NCI-H187 treated with DMSO at 0.1 percent for 48 hours (cell line): Measurements from ENCODE around the gene FANCC.

Experiments used
- DNase-seq: peaks from one replicate; lab custom pipeline; 2025; lab: John Stamatoyannopoulos, UW

The FANCC gene

DNA sequence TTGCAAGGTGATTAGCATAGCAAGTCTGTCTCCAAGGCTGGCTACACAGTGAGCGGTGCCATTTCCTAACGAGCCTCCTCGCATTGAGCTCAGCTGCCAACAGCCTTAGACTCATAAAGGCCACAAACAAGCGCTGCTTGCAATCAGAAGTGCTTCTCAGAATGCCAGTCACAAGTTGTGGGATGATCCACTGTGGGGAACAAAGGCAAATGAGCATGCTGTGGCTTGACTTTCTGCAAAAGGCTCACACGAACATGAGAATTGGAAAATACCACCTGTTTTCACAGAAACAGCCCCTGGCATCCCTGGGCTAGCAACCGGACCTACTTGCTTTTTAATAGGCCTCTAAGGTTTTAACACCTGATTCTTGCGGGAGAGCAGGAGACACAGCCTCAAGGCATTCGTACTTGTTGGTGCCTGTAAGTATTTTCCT, 215.5 kb downstream of the FANCC start:
- no peak for DNase-seq

DNA sequence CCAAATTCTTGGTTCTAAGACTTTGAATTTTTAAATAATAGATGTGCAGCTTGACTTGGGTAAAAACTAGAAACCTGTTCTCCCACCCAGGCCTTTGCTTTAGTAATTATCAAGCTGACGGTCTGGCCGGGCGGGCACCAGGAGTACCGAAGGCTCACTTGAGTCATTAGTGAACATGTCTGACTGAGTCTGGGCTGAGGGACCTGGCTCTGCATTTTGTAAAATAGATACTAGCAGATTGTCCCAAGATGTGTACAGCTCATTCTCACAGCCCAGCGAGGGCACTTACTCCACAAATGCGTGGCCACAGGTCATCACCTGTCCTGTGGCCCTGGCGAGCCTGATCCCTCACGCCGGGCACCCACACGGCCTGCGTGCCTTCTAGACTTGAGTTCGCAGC, 216.2 kb downstream of the FANCC start:
- DNase-seq = no peak

DNA sequence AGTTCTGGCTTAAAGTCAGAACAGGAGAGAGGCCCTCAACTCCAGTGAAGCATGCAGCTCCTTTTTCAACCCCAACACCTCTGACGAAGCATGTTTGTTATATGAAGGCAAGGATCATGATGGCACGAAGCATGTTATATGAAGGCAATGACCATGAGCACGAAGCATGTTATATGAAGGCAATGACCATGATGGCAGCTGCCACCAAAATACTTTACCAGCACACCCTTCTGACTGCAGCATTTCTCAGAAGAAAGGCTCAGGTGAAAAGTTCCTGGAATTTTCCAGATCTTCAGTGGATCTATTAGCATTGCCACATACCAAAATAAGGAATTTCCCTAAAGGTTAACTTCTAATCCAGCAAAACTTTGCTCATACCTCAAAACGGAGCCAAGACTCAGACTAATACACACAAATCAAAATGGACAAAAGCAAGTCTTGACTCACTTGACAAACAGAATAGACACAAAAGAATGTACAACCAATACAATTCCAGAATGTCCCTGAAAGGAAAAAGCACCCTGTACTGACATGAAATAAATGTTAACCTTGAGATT, 217.4 kb downstream of the FANCC start:
- DNase-seq = no peak

DNA sequence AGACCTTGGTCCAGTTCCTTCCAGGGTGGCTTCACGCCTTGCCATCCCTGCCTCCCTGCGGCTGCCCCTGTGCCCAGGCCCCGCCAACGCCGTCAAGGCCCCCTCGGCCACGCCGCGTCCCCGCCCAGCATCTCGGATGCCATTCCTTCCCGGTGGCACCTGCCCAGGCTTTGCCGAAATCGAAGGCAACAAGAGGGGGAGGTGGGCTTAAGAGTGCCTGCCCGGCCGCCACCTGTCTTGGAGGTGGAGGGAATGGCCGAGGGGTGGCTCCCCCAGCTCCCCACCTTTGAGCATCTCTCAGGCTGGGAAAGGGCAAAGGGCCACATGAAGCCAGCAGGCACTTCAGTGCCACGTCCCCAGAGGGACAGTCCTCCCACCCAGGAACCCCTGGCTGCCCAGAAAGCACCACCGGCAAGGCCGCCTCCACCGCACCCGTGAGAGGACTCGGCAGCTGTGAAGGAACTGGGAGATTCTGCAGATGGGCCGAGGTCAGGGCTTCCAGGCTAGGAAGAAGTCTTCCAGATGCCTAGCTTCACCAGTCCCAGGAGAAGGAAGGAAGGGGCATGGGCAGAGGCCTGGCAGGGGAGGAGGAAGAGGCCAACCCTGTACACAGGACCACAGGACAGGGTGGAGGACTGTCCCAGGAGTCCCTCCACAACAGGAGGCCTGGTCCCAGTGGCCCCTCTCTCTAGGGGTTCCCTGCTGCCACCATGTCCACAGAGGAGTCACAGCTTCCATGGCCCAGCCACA, 218.0 kb downstream of the FANCC start:
- no peak for DNase-seq

DNA sequence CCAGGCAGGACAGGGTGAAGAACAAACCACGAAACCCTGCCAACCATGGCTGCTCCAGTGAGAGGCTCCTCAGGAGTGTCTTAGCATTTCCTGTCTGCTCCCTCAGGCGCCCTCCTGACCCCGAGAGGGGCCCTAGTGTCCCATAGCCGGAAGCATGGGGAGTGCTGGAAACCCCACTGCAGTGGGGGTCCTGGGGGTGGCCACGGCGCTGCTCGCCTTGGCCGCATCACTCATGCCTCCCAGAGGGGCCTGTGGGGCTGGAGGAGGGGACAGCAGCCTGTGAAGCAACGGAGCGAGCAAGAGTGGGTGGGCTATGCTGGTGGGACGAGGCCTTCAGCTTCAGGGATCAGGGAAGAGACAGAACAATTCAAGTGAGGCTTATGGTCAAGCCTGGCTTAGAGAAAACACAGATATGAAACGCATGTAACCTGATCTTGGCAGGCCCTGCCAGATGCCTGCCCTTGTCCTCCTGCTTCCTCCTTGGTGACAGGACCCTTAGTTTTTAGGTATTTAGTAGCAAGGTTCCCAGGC, 219.1 kb downstream of the FANCC start:
- no peak for DNase-seq

DNA sequence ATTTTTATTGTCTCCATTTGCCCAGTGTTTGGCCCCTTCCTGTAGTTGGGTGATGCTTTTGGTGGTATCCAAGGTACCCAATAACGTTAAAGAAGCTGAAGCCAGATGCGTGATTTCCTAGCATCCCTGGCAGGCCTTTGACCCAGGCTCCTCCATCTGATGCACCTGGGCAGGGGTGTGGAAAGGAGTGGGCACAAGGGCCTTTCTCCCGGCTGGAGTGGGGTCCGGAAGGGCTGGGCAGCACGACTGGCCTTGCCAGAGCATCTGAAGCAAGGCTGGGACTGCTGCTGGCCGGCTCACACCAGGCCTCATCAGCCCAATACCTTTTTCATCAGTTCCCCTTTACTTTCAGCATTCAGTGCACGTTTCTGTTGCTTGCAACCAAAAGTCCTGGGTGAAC, 220.2 kb downstream of the FANCC start:
- DNase-seq = no peak

DNA sequence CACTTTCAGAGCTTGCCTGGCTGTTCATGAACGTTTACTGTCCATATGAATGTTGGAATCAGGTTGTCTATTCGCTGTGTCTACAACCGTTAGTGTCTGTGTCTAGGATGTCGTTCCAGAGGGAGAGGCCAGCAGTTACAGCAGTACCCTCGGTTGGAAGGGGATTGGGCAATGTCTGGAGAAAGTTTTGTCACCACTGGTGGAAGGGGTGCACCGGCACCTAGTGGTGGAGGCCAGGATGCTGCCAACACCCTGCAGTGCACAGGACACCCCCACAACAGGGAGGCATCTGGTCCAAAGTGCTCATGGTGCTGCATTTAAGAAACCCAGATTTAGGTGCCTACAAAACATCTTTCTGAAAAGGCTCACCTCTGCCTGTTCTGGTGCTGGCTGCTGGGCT, 220.7 kb downstream of the FANCC start:
- no peak for DNase-seq

DNA sequence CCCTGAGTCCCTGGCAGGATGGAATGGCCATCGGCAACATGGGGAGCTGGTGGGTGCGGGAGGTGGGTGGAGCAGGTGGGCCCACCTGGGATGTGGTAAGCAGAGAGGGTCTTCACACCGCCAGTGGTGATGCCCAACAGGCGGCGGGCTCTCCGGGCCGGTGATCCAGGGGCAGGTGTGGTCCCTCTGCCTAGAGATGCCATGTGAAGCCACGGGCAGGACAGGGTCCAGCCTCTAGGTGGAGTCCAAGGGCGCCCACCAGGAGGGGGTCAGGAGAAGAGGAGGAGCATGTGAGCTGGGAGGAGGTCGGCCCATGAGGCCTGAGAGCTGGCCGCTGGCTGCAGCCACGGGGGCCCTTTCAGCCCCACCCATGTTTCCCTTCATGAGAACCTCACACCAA, 221.1 kb downstream of the FANCC start:
- no peak for DNase-seq

DNA sequence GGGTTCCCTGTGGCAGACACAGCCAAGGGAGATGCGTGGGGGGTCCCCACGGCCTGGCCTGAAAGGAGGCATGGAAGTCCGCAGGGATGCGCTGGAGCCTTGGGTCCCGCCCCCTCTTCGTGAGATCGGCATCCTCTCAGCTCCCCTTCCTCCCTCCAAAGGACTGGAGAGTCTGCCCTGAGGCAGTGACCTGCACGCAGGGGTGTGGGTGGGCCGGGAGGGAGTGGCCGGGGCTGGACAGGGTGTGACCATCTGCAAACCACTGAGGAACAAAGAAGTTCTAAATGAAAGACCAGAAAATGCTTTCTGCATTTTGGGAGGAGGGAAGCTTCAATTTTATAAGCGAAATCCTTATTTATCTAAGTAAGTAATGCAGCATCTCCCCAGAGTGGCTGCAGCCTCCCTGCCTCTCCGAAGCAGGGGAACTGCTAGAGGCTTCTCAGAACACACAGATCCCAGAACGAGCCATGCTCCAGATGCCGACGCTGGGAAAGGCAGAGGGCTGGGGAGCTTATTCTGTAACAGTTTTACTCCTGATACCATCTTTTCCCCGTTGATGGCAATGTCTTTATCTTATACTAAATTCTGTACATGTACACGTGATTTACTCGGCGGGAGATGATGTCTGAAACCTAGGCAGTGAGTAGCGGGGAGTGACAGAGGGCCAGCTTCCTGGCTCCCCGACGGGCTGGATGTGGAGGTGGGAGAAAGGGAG, 221.7 kb downstream of the FANCC start:
- no peak for DNase-seq

DNA sequence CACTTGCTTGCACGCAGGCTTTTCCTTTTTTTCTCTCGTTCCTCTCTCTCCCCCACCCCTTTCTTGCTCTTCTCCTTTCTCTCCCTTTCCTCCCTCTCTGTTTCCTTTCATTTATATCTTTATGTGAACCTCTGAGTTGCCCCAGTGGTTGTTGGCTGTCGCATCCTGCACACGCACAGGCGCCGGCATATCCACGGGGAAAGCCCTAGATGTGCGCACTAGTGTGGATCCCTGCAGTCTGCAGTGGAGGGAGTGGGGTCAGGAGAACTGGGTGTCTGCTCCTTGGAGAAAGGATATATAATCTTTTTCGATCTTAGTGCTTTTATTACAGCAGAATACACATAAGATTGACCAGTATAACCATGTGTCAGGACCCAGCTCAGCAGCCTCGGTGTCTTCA, 223.5 kb downstream of the FANCC start:
- no peak for DNase-seq

DNA sequence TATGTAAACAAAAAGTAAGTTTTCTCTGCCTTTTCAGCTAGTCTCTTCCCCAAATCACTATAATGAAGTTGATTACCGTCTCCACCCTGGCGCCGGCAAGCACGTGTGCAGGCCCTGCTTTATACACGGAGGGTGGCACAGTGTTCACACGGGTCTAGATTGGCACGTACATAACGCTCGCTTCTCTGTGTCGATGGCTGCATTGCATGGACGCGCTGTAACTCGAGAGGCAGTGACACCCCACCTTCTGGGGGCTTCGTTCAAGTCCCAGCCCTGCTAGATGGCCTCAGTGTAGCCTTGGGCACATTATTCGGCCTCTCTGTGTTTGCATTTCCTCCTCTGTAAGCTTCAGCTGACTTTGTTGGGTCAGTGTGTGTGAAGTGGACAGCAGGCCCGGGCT, 223.9 kb downstream of the FANCC start:
- no peak for DNase-seq

DNA sequence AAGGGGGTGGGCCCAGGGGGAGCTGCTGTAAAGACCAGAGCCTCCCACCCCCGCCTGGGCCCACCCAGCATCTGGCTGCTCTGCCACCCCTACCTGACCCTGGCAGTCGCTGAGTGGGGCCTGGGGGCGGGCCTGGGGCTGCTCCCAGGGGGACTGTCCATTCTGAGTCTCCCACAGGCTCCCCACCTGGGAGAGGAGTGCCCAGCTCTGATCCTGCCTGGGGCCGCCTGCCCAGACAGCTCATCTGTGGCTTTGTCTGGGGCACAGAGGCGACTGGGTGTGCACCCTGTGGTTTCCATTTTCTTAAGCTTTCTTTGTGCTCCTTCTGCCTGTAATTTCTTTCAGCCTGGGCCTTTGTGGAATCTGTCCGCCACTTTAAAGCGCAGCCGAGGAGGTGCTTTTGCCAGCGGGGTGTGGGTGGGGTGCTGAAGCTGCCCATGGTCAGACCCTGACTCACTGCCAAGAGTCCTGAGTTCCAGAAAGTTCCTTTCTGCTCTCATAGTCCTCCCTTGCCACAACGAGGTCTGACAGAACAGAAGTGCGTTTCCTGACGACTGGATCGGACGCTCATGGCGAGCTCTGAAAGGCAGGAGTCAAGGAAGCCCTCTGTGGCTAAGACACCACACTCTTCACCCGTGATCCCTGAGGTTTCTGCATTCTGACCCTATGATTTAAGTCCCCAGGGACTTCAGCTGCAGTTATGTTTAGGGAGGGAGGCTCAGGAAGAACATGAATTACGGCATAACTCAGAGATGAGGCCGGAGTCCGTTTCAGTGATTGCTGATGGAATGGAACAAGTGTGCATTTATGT, 225.0 kb downstream of the FANCC start:
- no peak for DNase-seq

DNA sequence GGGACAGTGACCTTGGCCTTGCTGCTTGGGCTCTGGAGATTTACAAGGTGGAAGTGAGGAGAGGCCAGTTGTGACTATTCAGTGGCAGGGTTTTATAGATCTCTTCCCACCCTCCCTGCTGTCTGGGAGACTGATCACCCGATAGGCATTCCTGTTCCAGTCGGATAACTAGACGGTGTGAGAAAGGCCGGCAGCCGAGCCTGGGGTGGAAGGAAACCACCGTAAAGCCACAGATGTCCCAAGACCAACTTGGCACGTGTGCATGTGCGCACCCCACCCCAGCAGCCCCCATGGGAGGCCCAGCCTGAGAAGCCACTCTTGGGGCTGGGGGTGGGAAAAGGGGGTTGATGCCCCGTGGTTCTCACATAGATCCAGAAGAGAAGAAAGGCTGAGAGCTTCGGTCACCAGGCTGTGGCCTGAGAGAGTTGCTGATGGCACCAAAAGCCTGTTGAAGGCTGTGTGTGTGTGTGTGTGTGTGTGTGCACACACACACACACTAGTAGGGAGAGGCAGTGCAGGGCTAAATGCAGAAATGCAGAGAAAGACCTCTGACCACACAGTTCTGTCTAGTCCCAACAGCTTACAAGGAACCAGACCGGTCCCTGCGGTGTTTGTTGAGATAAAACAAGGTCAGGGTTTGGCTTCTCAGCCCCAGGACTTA, 225.8 kb downstream of the FANCC start:
- DNase-seq = no peak

DNA sequence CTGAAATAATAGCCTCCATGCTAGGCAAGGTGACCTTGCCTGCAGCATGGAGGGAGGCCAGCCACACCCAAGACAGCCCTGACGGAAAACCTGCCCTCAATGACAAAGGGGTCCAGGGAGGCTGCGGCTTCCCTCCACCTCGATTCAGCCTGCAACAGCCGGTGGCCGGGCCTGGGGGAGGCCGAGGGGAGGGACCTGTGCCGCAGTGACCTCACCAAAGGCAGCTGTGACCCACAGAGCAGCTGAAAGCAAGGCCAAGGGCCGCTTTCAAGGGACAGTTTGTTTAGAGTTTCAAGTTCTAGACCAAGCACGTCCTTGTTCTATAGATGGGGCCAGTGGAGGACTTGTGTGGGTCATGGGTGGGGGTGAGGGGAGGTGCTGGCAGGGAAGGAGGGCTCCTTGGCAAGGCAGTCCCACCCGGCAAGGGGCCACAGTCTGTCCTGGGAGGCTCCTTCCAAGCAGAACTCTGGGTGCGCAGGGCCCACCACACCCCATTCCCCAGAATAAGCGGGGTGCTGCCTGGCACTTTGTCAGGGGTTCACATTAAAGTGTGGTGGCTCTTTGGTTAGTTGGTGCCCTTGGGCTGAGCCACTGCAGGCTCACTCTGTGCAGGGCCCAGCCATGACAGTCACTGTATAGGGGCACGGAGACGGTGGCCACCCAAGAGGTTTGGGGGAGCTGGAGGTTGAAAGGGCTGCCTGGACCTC, 226.5 kb downstream of the FANCC start:
- no peak for DNase-seq

DNA sequence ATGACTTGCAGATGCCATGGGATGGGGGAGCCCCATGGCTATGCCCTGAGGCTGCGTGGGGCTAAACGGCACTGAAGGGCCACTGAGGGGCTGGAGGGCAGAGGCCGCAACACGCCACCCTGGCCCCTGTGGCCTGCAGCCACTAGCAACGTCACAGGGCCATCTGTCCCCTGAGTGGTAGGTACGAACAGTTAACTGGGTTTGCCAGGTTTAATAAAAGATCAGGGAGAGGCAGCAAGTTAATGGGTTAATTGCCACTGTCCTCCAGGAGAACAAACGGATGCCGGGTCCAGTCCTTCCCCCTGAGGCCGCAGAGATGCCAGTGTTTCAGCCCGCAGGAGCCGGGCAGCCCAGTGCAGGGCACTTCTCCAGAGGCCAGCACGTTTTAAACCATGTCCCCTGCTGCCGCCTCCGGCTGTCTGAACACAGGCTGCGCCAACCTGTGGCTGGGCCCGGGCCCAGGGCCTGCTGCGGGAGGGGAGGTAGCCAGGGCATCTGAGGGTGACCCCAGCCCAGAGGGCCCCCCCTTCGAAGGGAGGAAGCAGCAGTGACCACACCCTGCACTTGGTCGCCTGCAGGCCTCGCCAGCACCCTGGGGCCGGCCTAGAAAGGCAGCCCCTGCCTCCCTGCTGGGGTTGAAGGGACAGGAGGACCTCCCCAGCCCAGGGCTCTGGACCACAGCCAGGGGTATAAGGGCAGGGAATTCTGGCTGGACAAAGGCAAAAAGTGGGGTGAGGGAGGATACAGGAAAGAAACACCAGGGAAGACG, 227.3 kb downstream of the FANCC start:
- no peak for DNase-seq

DNA sequence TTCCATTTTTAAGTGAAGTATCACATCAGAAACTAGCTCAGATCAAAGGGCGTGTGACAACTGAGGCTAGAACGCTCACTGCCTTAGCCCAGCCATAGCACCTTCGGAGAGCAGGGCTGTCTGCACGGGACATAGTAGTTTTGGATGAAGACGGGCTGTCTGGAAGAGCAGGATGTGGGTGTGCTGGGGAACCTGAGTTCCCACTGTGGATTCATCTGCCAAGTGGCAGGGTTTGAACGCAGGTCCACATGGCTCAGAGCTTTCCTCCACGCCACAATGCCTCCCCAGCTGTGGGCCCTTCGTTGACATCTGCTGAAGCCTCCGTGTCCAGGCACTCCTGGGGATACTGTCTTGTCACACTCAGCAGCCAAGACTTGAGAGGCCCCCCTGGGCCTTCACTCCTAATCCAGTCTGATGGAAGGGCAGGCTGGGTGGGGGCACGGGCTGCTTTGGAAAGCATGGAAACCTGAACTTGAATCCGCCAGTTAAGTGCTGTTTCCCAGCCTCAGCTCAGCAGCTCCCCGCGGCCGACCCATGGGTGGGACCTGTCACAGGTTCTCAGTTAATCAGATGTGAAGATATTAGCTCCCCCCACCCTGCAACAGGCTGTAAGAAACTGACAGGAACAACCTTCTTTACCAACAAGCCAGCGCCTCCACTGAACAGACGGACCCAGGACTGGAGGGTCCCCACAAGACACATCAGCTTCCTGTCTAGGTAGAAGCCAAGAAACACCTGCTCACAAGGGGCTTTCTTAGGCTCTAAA, 228.1 kb downstream of the FANCC start:
- DNase-seq = no peak

DNA sequence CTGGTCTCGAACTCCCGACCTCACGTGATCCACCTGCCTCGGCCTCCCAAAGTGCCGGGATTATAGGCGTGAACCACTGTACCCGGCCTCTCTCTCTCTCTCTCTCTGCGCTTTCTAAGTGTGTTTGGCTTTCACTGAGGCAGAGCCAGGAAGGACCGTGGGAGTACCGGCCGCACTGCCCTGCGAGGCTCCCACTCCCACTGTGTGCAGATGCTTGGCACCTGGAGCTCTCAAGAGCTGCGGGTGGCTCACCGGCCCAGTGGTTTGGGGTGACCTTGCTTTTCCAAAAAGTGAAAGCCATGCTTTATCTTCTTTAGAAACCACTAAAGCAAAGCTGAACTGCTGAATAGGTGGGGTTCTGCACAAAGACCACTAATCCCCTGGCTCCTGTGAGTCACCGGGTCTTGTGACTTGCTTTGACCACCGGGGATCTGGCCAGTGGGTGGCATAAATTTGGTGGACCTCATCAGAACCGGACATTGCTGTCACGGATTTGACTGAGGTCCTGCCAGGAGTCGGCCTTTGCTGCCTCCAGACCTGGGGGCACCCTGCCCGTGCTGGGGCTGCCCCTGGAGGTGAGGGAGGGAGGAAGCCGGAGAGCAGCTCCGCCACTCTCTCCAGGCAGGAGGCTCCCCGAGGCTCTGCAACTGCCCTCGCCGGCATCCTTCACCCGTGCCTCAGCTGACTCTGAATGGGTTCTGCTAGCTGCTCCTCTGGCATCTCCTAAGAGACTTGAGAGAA, 228.9 kb downstream of the FANCC start:
- DNase-seq = no peak

DNA sequence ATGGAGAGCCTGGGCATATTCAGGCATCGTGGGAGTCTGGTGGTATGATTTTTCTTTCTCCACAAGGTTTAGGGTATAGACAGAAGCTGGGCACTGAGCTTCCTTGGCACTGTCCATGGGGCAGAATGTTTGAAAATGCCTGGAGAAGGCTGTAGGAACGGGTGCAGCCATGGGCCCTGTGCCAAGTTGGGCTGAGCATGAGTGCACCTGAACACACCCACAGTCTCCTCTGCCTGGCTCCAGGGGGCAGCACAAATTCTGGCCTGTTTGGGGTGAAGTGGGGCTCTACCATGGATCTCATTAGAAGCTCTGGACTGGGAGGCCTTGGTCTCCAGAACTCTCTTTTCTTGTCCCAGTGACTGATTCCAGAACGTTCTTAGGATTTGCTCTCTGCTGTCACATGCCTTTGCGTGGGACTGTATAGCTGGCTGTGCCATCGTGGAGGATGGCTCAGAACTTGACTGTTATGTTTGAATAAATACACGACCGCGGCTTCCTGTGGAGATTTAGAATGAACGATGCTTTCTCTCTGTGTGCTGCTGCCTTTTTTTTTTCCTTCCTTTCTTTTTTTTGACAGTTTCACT, 229.8 kb downstream of the FANCC start:
- no peak for DNase-seq

DNA sequence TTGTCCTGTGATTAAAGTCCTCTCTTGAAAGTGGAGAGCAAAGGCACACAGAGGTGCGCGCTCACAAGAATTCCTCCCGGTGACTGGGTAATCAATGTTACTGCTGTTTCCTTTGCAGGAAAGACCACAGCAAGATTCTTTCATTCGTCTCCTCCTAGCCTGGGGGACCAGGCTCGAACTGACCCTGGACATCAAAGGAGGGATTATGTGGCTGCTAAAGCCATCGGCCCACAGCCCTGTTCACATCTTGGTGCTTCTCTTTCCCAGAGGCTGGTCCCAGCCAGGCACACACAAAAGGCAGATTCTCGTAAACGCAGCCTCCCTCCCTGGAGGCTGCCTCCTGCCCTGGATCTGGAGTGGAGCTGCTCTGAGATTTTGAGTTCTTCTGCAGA, 230.9 kb downstream of the FANCC start:
- no peak for DNase-seq
